Stimulated activated CD4-positive, alpha-beta T cell treated with anti-CD3 and anti-CD28 coated beads, Interleukin-1b, Interleukin-23, amount 100 ng/mL, for 48 hours (primary cell): ENCODE results near the gene DNASE1L3.
"Not testable (repeated sequence)": the region's sequence is repeated elsewhere in the genome, so short reads cannot be mapped to it uniquely, and the experiment has no call there.

ENCODE experiments used
- DNase-seq: peaks from one replicate; pipeline ENCODE4 v3.0.0-alpha.2; 2020

The DNASE1L3 gene

DNA sequence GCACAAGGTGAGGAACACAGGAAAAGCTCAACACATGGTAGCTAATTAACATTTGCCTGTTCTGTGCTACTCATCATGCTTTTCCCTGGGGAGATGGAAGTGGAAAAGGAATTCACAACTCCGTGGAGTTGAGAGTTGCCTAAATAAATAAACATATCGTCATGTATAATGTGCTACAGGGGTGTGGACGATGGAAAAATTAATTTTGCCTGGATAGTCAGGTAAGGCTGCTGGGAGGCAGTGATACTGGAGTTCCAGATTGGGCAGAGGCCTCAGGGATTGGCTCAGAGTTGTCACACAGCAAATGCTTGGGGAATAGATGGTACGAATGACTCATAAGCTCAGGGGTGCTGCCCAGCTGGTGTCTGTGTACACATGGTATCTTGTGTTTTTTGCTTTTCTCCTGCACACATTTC is 23.8 kb upstream of the DNASE1L3 start:
- no peak for DNase-seq

DNA sequence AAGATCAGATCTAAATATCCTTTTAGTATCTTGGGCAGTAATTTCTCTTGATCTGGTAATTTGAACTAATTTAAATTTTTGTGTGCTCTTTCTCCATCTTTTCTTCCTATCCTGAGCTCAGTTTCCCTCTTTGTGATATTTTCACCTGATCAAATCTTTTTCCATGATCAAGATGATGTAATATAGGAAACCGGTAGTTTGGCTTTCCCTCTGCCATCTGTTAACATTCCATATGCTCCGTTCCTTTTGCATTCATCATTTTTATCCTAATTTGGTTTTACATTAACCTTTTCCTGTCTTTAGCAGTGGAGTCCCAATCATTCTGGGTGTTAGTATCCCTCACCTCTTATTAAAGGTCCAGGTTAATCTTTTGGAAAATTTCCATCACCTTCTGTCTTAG is 20.9 kb upstream of the DNASE1L3 start:
- DNase-seq: no peak

DNA sequence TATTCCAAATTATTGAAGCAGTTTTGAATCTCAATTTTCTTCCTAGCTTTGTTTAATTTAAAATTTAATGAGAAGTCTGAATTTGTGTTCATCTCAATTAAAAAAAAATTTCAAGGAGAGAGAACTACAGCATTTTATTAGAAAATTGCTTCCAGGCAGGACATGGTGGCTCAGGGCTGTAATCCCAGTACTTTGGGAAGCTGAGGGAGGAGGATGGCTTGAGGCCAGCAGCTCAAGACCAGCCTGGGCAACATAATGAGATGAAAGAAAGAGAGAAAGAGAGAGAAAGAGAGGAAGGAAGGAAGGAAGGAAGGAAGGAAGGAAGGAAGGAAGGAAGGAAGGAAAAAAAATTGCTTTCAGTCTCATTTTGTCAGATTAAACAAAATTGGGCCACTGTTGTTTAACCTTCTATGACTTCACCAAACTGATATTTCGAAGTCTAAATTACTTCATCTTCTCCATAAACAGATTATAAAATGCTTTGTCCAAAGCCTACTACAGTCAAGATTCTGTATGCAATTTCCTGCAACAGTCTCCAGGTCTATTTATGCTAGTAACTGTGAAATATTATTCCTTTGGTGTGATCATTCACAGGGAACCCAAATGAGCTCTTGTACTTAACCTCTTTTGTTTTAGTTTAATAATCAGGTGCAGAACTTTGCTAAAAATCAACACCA is 20.2 kb upstream of the DNASE1L3 start:
- DNase-seq: no peak

DNA sequence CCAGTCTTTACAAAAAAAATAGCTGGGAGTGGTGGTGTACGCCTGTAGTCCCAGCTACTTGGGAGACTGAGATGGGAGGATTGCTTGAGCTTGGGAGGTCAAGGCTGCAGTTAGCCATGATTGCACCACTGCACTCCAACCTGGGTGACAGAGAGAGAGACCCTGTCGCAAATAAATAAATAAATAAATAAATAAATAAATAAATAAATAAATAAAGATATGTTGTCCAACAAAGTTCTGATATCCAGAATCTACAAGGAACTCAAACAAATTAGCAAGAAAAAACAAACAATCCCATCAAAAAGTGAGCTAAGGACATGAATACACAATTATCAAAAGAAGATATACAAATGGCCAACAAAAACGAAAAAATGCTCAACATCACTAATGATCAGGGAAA is 17.2 kb upstream of the DNASE1L3 start:
- DNase-seq: not testable (repeated sequence)

DNA sequence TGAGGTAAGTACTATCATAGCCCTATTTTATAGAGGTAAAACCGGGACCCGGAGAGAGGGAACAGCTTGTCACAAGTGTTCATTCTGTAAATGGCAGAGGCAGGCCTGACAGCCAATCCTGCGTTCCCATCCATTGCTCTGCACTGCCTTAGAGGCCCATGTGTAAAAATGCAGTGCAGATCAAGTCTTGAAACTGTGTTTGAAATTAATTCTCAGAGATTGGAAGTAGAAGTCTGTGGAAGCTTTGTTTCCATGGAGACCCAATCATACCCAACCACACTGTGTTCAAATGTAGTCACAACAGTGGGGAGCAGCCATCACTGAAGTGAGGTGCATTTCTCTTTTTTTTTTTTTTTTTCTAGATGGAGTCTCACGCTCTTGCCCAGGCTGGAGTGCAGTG is 13.1 kb upstream of the DNASE1L3 start:
- DNase-seq: no peak

DNA sequence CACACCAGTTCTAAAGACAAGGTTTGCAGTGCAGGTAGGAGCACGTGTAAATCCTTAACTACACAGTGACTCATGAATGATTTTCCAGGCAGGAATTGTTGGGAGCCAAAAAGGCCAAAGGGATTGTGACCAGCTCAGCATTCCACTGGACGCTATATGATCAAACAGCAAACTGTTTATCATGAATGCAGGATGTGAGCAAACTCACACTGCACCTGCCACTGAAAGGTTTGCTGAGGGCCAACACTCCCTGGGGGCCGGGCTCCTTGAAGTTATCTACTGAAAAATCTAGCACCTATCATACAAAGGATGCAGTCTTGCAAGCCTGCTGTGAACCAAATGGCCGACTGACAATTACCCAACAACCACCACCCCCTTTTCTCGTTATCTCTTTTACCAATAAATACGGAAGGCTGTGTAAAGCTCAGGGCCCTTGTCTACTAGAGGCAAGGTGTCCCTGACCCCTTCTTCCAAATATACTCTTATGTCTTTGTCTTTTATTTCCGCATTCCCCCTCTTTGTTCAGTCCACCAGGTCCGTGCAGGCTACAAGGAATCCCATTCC is 11.5 kb upstream of the DNASE1L3 start:
- DNase-seq: no peak

DNA sequence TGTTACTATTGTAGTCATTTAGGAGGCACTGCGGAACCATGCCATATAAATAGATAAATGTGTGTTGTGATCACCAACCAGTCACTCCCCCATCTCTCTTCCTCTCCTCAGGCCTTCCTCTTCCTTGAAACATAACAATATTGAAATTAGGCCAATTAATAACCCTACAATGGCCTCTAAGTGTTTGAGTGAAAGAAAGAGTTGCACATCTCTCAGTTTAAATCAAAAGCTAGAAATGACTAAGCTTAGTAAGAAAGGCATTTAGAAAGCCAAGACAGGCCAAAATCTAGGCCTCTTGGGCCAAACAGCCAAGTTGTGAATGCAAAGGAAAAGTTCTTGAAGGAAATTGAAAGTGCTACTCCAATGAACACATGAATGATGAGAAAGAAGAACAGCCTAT is 8.1 kb upstream of the DNASE1L3 start:
- DNase-seq: no peak

DNA sequence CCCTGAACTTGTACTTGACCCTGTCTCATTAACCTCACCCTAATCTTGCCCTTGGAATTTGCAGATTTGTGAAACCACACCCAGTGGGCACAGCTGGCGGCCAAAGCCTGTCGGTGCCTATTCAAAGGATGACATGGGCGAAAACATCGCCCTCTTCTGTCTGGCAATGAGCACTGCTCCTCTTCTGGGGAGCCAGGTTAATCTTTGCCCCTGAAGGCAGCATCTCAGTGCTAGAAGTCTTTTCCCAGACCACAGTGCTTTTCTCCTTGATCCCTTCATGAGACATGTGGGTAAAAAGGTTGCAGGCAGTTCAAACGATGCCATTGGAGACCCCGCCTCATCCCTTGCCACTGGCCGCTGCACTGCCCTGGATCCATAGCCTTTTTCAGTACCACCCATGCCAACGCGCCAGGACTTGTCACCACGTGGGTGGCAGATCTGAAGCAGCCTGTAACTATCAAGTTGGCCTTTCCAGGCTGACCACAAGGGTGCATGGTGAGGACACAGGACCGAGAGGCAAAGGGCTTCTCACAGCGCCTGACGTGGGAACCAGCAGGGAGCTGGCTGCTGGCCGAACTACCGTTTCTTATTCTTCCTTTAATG is 6.5 kb upstream of the DNASE1L3 start:
- DNase-seq: peak; percentile 57

DNA sequence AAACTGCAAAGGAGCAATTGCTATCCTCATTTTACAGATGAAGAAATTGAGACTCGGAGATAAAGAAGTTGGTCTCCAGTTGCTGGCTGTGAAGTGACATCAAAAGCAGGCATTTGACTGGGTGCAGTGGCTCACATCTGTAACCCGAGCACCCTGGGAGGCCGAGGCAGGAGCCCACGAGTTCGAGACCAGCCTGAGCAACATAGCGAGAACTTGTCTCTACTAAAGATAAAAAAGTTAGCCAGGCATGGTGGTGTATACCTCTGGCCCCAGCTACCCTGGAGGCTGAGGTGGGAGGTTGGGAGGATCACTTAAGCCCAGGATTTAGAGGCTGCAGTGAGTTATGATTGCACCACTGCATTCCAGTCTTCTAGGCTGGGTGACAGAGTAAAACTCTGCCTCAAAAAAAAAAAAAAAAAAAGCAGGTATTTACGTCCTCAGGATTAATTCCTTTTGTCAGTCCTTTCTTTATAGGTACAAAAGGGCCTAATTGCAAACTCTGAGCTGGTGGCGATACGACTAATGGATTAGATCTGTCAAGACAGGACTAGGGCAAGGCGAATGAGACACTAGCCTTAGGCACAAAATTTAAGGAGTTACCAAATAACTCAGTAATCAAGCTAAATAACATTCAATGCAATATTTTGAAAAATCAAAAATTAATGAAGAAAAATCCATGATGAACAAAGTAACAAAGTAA is 5.9 kb upstream of the DNASE1L3 start:
- DNase-seq: no peak

DNA sequence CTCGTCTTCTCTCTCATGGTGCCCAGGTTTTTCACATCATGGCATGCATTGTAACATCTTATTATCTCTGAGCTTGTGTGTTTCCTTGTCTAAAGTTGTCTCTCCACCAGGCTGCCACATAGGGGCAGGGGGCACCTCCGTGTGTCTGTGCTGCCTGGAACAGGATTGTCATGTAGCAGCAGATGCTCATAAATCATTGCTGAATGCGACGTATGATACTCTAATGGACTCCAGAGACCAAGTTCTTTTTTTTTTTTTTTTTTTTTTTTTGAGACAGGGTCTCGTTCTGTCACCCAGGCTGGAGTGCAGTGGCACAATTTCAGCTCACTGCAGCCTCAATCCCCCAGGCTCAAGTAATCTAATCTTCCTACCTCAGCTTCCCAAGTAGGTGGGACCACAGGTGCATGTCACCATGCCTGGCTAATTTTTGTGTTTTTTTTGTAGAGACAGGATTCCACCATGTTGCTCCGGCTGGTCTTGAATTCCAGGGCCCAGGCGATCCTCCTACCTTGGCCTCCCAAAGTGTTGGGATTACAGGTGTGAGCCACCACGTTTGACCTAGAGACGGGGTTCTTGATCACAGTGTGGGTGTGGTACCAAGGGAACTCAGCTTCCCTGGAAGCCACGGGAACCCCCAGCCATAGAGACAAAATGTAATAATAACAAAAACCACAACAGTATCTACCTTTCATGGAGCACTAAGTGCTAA is 4.7 kb upstream of the DNASE1L3 start:
- DNase-seq: no peak

DNA sequence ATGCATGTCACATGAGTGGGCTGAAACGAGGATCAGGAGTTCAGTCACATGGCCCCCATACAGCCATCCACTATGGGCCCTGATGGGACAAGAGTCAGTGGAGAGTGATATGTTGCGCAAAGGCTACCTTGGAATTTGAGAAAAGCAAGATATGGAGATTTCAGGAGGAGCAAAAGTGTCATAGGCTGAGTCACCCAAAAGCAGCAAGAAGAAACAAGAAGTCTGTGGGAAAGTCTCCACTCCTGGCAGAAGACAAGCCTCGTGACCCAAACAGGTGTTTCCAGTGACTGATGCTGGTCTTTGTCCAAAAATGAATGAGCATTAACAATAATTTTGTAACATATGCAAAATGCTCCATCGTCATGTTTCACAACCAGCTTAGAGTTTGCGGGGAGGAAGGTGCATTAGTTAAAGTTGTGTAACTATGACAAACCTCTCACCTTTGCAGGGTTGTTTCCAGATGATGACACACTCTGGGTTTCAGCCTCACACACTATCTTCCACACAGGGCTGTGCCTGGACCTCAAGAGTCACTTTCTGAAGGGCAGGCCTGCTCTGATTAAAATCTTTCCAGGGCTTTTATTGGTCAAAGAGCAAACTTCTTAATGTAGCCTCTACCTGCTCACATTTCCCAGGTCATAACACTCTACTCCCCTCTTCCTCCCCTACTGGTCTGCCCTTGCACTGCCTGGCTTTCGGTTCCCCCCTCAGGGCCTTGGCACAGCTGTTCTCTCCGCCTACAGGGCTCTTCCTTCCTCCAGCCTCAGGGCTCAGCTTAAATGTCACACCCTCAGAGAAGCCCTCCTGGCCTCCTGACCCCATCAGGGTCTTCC is 3.9 kb upstream of the DNASE1L3 start:
- DNase-seq: peak; percentile 75

DNA sequence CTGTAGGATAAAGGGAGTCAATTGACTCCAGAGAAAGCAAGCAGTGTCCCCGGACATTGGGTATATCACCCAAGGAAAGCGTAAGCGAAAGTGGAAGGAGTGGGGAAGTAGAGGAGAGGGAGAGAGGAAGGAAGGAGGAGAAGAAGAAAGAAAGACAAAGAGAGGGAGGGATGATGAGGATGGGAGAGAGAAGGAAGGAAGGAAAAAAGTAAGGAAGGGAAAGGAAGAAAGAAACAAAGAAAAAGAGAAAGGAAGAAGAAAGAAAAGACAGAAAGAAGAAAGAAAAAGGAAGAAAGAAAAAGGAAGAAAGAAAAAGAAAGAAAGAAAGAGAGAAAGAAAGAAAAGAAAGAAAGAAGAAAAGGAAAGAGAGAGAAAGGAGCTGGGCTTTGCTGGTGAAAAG is 839 bp downstream of the DNASE1L3 start:
- no peak for DNase-seq

DNA sequence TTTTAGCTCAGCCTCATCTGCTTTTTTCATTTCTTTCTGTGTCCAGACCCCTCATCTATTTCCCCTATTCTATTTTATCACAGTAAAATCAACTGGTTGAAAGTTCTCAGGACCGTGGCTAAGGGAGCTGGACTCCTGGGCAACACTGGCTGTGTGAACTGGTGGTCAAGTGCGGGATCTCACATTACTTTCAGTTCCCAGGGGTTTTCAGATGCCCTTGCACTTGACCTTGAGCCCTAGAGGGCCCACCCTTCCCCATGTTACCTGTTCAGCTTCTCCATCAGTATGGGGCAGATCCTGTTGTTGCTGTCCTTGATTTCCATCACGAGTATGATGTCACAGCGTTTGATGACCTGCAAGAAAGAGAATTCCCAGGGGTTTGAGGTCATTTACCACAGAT is 2.8 kb downstream of the DNASE1L3 start:
- no peak for DNase-seq

DNA sequence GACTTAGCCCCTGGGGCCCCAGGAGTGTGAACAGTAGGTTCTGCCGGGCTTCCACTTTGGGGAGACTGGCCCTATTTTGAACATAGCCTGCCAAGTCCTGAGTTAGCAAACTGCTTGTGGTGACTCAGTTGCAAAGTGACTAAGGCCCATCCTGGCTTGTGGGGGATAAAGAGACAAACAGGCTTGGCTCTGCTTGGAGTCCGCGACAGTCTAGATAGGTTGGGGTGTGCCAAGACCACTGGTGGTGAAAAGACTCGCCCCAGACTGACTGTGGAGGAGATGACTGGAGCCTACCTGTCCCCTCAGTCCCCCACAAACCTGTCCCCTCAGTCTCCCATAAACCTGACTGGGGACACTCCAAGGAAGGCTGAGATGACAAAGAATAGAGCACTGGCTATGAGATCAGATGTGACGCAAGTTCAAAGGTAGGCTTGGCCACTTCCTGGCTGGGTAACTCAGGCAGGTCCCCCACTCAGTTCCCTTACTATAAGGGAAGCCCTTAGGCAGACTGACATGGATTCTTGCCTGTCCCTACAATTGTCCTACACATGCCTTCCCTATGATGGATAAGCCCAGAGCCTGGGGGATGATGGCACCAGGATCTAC is 4.3 kb downstream of the DNASE1L3 start:
- peak; percentile 55 for DNase-seq

DNA sequence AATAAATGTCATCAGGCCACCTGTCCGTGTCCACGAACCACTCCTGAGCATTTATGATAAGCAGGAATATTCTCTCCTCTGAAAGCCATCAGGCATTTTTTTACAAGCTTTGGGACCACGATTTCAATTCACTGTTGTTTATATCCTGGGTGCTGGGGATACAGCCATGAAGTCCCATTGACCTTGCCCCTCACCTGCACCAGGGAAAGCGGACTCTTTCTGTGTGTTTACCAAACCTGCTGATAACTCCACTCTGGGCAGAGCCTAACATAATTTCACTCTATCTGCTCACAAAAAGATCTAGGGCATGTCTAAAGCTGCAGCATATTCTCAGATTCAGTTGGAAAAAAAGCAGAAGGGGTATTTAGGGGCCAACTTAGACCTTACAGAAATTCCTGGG is 4.8 kb downstream of the DNASE1L3 start:
- DNase-seq: no peak

DNA sequence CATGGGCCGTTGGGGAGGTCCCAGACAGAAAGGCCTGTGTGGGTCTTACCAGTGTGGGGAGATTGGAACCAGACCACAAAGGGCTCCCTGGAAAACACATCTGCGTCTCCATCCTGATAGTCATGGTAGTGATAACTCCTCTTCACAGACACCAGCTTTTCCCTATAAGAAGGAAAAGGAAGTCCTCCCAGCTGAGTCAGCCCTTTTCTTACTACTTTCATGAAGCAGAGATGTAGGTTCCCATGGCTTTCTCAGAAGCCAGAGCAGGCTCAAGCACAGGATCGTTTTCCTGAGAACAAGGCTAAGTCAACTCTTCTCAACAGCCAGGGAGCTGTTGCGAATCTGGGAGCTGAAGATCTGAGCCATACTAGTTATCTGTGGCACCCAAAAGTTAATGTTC is 6.1 kb downstream of the DNASE1L3 start:
- DNase-seq: no peak

DNA sequence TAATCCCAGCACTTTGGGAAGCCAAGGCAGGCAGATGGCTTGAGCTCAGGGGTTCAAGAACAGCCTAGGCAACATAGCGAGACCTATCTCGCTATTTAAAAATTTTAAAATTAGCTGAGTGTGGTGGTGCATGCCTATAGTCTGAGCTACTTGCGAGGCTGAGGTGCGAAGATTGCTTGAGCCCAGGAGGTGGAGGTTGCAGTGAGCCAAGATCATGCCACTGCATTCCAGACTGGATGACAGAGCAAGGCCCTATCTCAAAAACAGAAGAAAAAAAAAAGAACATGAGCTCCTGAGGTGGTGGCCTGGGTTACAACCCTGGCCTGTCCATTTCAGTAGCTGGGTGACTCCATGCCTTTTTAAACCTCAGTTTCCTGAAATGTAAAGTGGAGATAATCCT is 7.2 kb downstream of the DNASE1L3 start:
- DNase-seq: no peak

DNA sequence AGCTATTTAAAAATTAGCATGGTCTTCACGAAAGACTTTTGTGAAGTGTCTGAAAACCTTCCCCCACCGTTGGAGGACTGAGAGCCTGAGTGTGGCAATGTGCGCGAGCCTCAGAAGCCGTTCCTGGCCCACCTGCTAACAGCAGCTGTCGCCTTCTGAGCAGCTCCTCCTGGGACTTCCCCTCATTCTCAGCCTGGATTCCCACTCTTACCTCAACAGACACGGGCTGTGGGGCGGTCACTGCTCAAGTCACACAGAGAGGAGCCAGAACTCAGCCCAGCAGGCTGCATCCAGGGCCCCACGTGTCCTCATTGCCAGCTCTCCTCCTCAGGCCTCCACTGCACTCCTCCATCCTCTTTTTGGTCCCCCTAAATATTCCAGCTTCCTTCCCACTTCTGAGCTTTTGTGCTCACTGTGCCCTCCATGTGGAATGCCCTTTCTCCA is 7.8 kb downstream of the DNASE1L3 start:
- DNase-seq: no peak

DNA sequence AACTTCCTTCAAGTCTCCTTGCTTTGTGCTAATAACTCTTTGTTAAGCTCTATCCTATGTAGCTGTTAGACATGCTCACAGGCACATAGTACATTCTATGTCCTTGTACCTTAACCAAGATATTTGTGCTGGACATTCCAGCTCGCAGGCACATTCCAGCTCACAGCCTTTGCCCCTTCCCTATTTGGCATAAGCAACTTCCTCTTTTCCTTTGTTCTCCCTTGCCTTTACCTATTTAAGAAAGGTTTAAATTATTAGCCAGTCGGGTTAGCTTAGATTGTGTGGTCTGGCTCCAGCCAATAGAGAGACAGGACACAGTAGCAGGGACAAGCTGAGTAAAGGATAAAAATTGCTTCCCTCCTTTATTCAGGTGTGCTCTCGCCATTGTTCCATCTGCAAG is 9.3 kb downstream of the DNASE1L3 start:
- not testable (repeated sequence) for DNase-seq

DNA sequence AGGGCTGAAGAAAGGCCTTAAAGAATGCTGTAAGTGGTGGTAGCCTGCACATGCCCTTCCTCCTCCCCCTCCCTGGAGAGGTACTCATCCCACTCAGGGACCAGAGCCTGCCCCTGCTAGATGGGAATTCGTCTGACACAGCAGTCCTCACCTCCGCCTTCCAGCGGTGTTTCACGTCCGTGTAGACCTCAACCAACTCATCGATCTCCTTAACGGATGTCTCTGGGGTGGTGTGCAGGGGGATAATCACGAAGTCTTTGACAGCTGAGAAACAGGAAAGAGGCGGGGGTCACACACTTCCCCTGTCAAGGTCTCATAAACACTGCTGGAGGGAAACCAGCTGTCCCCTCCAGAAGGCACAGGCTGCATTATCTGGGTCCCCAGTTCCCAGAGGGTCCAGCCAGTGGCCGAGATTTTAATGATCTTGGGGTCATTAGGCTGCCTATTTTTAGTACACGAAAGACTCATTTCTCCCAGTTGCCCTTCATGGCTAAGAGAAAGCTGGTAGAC is 9.9 kb downstream of the DNASE1L3 start:
- DNase-seq: no peak

DNA sequence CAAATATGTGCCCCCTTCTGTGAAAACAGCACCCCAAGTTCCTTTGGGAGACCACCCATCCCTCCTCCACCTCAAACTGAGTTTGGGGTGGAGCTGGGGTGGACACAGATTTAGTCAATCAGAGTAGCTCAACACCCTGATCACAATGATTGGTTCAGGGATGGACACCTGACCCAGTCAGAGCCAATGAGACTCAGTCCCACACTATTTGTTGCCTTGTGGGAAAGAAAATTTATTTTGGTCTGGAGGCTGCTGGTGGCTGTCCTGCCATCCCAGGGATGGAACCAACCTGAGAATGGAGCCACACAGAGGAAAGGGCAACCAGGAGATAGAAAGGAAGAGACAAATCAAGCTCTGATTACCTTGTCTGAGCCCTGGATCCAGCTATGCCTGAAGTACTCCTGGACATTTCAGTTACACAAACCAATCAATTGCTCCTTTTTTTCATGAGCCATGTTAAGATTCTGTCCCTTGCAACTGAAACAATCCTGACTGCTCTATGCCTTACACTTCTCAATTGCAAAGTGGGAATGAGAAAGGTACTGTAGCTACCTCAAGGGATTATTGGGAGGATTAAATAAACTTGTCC is 10.6 kb downstream of the DNASE1L3 start:
- DNase-seq: no peak
